Measurements from ENCODE around the gene COL26A1. TPM values are rescaled to one million over a fixed set of nuclear protein-coding genes. Genes with fewer than 3 reads are reported as not detected.

The COL26A1 gene
- total and polyA plus RNA-seq, 2 of the 4 experiments (the other 2 are of a cell fraction), result not detected

GRCh38 chr7:101332026-101332425, 30.6 kb upstream of the COL26A1 start:
- Histone ChIP-seq H3K4me3 (ENCODE audit: insufficient read depth, low read depth, low read length) (no peak overlapping the region), H3K56ac (ENCODE audit: extremely low read depth, insufficient read depth, low read length) (no peak overlapping the region), H2AK9ac (replicated peaks; ENCODE audit: low read depth, low read length, poor library complexity) (no peak overlapping the region), H3K9ac (ENCODE audit: low read depth, low read length) (no peak overlapping the region), H3K4me2 (ENCODE audit: low read depth, low read length) (no peak overlapping the region), H4K20me1 (ENCODE audit: insufficient read depth, low read length) (no peaks in the 10 kb centered on the region), H4K8ac (ENCODE audit: low read depth in 2 of 2, low read length in 2 of 2) (no peak overlapping the region), H2BK120ac (ENCODE audit: low read depth, low read length) (no peak overlapping the region), H3K9me3 (ENCODE audit: control insufficient read depth, insufficient read depth, low read length) (no peaks in the 10 kb centered on the region), H3K23ac (ENCODE audit: low read depth, low read length) (no peak overlapping the region), H3K36me3 (ENCODE audit: control insufficient read depth, insufficient read depth, low read length) (no peaks in the 10 kb centered on the region), H3K4ac (ENCODE audit: low read depth, low read length) (no peak overlapping the region), H3K79me1 (ENCODE audit: low read depth in 1 of 2, low read length in 2 of 2) (no peaks in the 10 kb centered on the region), H3K4me1 (ENCODE audit: control insufficient read depth, insufficient read depth, low read length) (no peaks in the 10 kb centered on the region), H4K5ac (ENCODE audit: low read depth, low read length) (no peak overlapping the region), H3K27ac (ENCODE audit: insufficient read depth, low read length) (no peak overlapping the region), H2AFZ (replicated peaks; ENCODE audit: low read length, poor library complexity) (no peak overlapping the region), H2AK5ac (ENCODE audit: low read depth, low read length) (no peak overlapping the region), H2BK15ac (ENCODE audit: low read depth, low read length) (no peak overlapping the region), H3K14ac (replicated peaks; ENCODE audit: low read depth, low read length) (no peak overlapping the region), H3K27me3 (ENCODE audit: control insufficient read depth, insufficient read depth, low read length) (peaks cover 7% of the 10 kb centered on the region), H2BK20ac (ENCODE audit: low read depth, low read length) (no peak overlapping the region), H3K18ac (ENCODE audit: low read depth, low read length) (no peak overlapping the region), H2BK5ac (ENCODE audit: low read depth, low read length, poor library complexity, severe bottlenecking) (no peak overlapping the region), H4K91ac (ENCODE audit: insufficient read depth, low read depth, low read length) (no peak overlapping the region), H3K9me1 (ENCODE audit: insufficient read depth, low read length) (no peaks in the 10 kb centered on the region)
- TF ChIP-seq BHLHE40 (IDR thresholded peaks at IDR 0.05; ENCODE audit: low read depth, low read length) (no peak), RFX5 (IDR thresholded peaks at IDR 0.05; ENCODE audit: low read depth, low read length) (no peak), FOS (IDR thresholded peaks at IDR 0.05; ENCODE audit: low read depth, low read length) (no peak), POLR2A (IDR thresholded peaks at IDR 0.05; ENCODE audit: low read depth, low read length) (no peak), ELK1 (IDR thresholded peaks at IDR 0.05; ENCODE audit: borderline replicate concordance, low read depth, low read length) (no peak), RAD21 (IDR thresholded peaks at IDR 0.05; ENCODE audit: low read length) (no peak), CHD1 (IDR thresholded peaks at IDR 0.05; ENCODE audit: low read depth, low read length) (no peak), MXI1 (IDR thresholded peaks at IDR 0.05; ENCODE audit: borderline replicate concordance, low read depth, low read length) (no peak), MAZ (IDR thresholded peaks at IDR 0.05; ENCODE audit: borderline replicate concordance, low read depth, low read length) (no peak), CEBPB (IDR thresholded peaks at IDR 0.05; ENCODE audit: low read depth, low read length) (no peak), NFE2L2 (IDR thresholded peaks at IDR 0.05; ENCODE audit: low read depth, low read length) (no peak), USF2 (IDR thresholded peaks at IDR 0.05; ENCODE audit: low read depth, low read length) (no peak), SMC3 (IDR thresholded peaks at IDR 0.05; ENCODE audit: low read depth, low read length) (no peak), RCOR1 (IDR thresholded peaks at IDR 0.05; ENCODE audit: insufficient replicate concordance, low read length) (no peak), MAFK (IDR thresholded peaks at IDR 0.05; ENCODE audit: low read depth, low read length) (no peak)
- dilution Hi-C loops (cut with HindIII; ENCODE audit: low sequenced_read_pairs, unreplicated experiment) (no loop called here), intact Hi-C loops (cut with micrococcal nuclease) (no loop called here), in situ Hi-C loops (cut with MboI; ENCODE audit: low sequenced_read_pairs) (no loop called here)
- ChIA-PET CTCF (no interaction called here), POLR2A (ENCODE audit: unreplicated experiment) (no interaction called here)
- WGBS, 2 experiments (ENCODE audit: extremely low coverage in 2 of 2, insufficient read length in 1 of 2), result 83% methylated on average over 6 of the region's 8 CpGs; no CpG with 5 or more reads in 1 of the 2 experiments
- DNase-seq (no peak), ATAC-seq (ENCODE audit: low read depth) (no peak)
- no TSS peak for BruUV-seq (replicated peaks)
